Common myeloid progenitor, CD34-positive (primary cell): ENCODE results near the gene LASP1NB.

ENCODE experiments used
- CTCF ChIA-PET: fragments of 350-600 bp; sonication (Branson Sonifier 250); formaldehyde crosslinking; loops from one replicate; lab custom pipeline; 2021; ENCODE audit warnings: antibody characterized with exemption; lab: Charles Lee
- POLR2A ChIA-PET: fragments of 350-600 bp; sonication (Branson Sonifier 250); formaldehyde crosslinking; loops from one replicate; lab custom pipeline; 2021; ENCODE audit warnings: antibody characterized with exemption; lab: Charles Lee
- DNase-seq, 3 donors: peaks; one replicate each; pipeline versions ENCODE4 v3.0.0 to v3.0.0-alpha.2; 2013
- H3K27ac ChIP-seq, 2 experiments: 1 replicate in 1 of 2; 2 replicates in 1 of 2; pipeline ENCODE4 v1.7.0; 2013; ENCODE audit warnings: inconsistent platforms in 2 of 2, low read length in 2 of 2, mild to moderate bottlenecking in 2 of 2, low read depth in 1 of 2, moderate library complexity in 1 of 2; ENCODE audit not compliant: severe bottlenecking in 2 of 2, insufficient read depth in 1 of 2, poor library complexity in 1 of 2
- H3K27me3 ChIP-seq, 5 experiments: replicated peaks in 2 of 5; 1 replicate in 3 of 5; 2 replicates in 2 of 5; pipeline versions ENCODE4 v1.6.1 to v1.7.0; 2013; ENCODE audit warnings: low read length in 4 of 5, mild to moderate bottlenecking in 2 of 5, moderate library complexity in 2 of 5, inconsistent platforms in 1 of 5; ENCODE audit not compliant: insufficient read depth in 5 of 5, control insufficient read depth in 4 of 5
- H3K36me3 ChIP-seq, 4 experiments: 1 replicate in 2 of 4; 2 replicates in 2 of 4; pipeline versions ENCODE4 v1.6.1 to v1.7.0; 2013; ENCODE audit warnings: low read length in 3 of 4, control low read depth in 1 of 4, mild to moderate bottlenecking in 1 of 4; ENCODE audit not compliant: control insufficient read depth in 4 of 4, insufficient read depth in 4 of 4
- H3K4me1 ChIP-seq, 4 experiments: 1 replicate in 3 of 4; 2 replicates in 1 of 4; pipeline versions ENCODE4 v1.6.1 to v1.7.1; 2013; ENCODE audit warnings: low read length in 3 of 4, mild to moderate bottlenecking in 3 of 4, control low read depth in 1 of 4, inconsistent platforms in 1 of 4, moderate library complexity in 1 of 4; ENCODE audit not compliant: control insufficient read depth in 4 of 4, insufficient read depth in 4 of 4; ENCODE audit errors: control extremely low read depth in 1 of 4
- H3K4me3 ChIP-seq, 7 experiments: 1 replicate in 4 of 7; 2 replicates in 3 of 7; pipeline versions ENCODE4 v1.5.1 to v1.7.0; 2013; ENCODE audit warnings: mild to moderate bottlenecking in 7 of 7, low read length in 6 of 7, moderate library complexity in 6 of 7, inconsistent platforms in 2 of 7, low read depth in 2 of 7, control low read depth in 1 of 7; ENCODE audit not compliant: insufficient read depth in 4 of 7, control insufficient read depth in 1 of 7; ENCODE audit errors: extremely low read depth in 1 of 7
- H3K9me3 ChIP-seq, 5 experiments: 1 replicate in 4 of 5; 2 replicates in 1 of 5; pipeline versions ENCODE4 v1.6.1 to v1.7.1; 2013; ENCODE audit warnings: low read length in 4 of 5, mild to moderate bottlenecking in 2 of 5, inconsistent platforms in 1 of 5, low read depth in 1 of 5, moderate library complexity in 1 of 5; ENCODE audit not compliant: control insufficient read depth in 4 of 5, insufficient read depth in 2 of 5; ENCODE audit errors: control extremely low read depth in 1 of 5
- WGBS: methylation state at CpG from one replicate; pipeline ENCODE4 v1.1.5; 2013; ENCODE audit not compliant: insufficient coverage; 5-methylcytosine and 5-hydroxymethylcytosine counted together

LASP1NB gene

GRCh38 chr17:38883592-38884526 lies 41.6 kb upstream of the LASP1NB start:
- no peaks in the 10 kb centered on the region for H3K9me3 ChIP-seq
- H3K36me3 ChIP-seq, result peaks cover 3 to 63% (median 29%) of the 10 kb centered on the region in 4 experiments
- H3K27ac ChIP-seq, result peak overlapping the region; percentile 52 to 72
- 41% methylated on average over 8 of the region's 19 CpGs for WGBS
- ChIA-PET CTCF (interaction anchor here (0.7 to 0.9 kb wide), 3 partner anchors 10 to 18 kb away, joined by 3 read pairs; no protein-coding TSS in a partner anchor), POLR2A (interaction anchor here (1.8 kb wide), 1 partner anchor 15 kb away, joined by 4 read pairs; the partner anchor contains the start of gene LASP1)
- peak in 2 of 3 donors; percentile 45 to 52 for DNase-seq
- H3K4me3 ChIP-seq, result peak overlapping the region in 3 of 7 experiments; percentile 17 to 49 (median 32)
- H3K27me3 ChIP-seq, result no peaks in the 10 kb centered on the region
- peaks cover 5 to 74% (median 46%) of the 10 kb centered on the region in 4 experiments for H3K4me1 ChIP-seq

DNA sequence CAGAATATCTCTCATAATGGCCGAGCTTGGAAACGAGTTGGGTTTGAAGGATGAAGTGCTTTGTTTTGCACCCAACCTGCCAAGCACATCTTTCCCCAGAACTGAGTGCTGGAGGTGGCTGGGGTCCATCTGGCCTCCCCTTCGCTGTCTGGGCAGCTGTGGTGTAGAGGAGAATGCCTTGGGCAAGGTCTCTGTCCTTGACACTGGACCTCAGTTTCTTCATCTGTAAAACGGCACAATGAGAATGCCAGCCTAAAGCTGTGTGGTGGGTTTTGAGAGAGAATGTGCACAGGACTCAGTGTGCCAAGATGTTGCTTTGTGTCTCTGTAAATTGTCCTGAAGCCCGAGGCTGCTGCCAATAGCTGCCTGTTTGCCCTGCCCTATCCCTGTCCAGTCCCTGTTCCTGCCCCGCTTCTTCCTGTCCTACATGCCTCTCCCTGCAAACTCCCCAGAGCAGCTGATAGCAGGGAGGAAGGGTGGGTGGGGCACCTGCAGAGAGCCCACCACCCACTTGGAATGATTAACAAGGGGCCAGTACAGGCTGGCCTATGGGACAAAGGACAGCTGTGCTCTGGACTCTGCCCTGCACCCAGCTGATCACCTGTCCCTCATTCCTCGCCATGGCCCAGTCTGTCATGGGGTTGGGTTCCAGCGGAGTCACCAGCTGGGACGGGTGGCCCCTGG lies 40.2 kb upstream of the LASP1NB start:
- H3K4me3 ChIP-seq, result no peak overlapping the region
- CTCF ChIA-PET, result interaction anchor here (0.9 to 2.4 kb wide), 5 partner anchors 12 to 40 kb away, joined by 3 to 9 read pairs (median 4); partner anchors contain the start of gene LASP1NB
- peaks cover 4 to 67% (median 26%) of the 10 kb centered on the region in 4 experiments for H3K36me3 ChIP-seq
- H3K27ac ChIP-seq, result no peak overlapping the region
- H3K9me3 ChIP-seq, result no peaks in the 10 kb centered on the region
- H3K4me1 ChIP-seq, result peaks cover 5 to 67% (median 36%) of the 10 kb centered on the region in 4 experiments
- WGBS, result 93% methylated on average over 3 of the region's 9 CpGs
- no peaks in the 10 kb centered on the region for H3K27me3 ChIP-seq
- DNase-seq, result no peak
- POLR2A ChIA-PET, result interaction anchor here (1.8 kb wide), 1 partner anchor 16 kb away, joined by 4 read pairs; the partner anchor contains the start of gene LASP1

- Histone ChIP-seq H3K27me3 (no peaks in the 10 kb centered on the region), H3K9me3 (no peaks in the 10 kb centered on the region), H3K27ac (no peak overlapping the region), H3K4me1 (peaks cover 4 to 64% (median 34%) of the 10 kb centered on the region in 4 experiments), H3K36me3 (peaks cover 4 to 70% (median 28%) of the 10 kb centered on the region in 4 experiments), H3K4me3 (no peak overlapping the region)
- ChIA-PET POLR2A (interaction anchor here (1.8 kb wide), 1 partner anchor 17 kb away, joined by 4 read pairs; the partner anchor contains the start of gene LASP1), CTCF (interaction anchor here (0.9 to 2.4 kb wide), 6 partner anchors 12 to 39 kb away, joined by 3 to 9 read pairs (median 4); partner anchors contain the start of gene LASP1NB)
- 80% methylated on average over 6 of the region's 11 CpGs for WGBS
- DNase-seq, result no peak
These were observed 39.4 kb upstream of the LASP1NB start for GRCh38 chr17:38885728-38886642.

- Histone ChIP-seq H3K9me3 (no peaks in the 10 kb centered on the region), H3K4me1 (peaks cover 2 to 62% (median 28%) of the 10 kb centered on the region in 4 experiments), H3K27me3 (no peaks in the 10 kb centered on the region), H3K27ac (no peak overlapping the region), H3K36me3 (peaks cover 6 to 71% (median 32%) of the 10 kb centered on the region in 4 experiments), H3K4me3 (no peak overlapping the region)
- WGBS, result 96% methylated on average over 3 of the region's 8 CpGs
- ChIA-PET POLR2A (no interaction called here), CTCF (interaction anchor here (1.1 to 2.4 kb wide), 2 partner anchors 11 to 15 kb away, joined by 3 to 9 read pairs; no protein-coding TSS in a partner anchor)
- DNase-seq, result no peak
These were observed 38.8 kb upstream of the LASP1NB start for GRCh38 chr17:38886643-38887010.

GRCh38 chr17:38888842-38889241 lies 36.6 kb upstream of the LASP1NB start:
- Histone ChIP-seq H3K36me3 (peaks cover 9 to 75% (median 37%) of the 10 kb centered on the region in 4 experiments), H3K27me3 (no peaks in the 10 kb centered on the region), H3K9me3 (no peaks in the 10 kb centered on the region), H3K4me3 (no peak overlapping the region), H3K27ac (no peak overlapping the region), H3K4me1 (peaks cover 0 to 64% (median 27%) of the 10 kb centered on the region in 4 experiments)
- CTCF ChIA-PET, result no interaction called here
- POLR2A ChIA-PET, result interaction anchor here (0.5 kb wide), 1 partner anchor 13 kb away, joined by 3 read pairs; no protein-coding TSS in a partner anchor
- over 99% methylated on average over 9 of the region's 9 CpGs for WGBS
- DNase-seq, result no peak
